ENCODE results near the gene CARS1. TPM values are rescaled to one million over a fixed set of nuclear protein-coding genes. Genes with fewer than 3 reads are reported as not detected.

Gene CARS1
- total RNA-seq, 4 donors from 2014 or later, result 41.7 to 59.9 (median 54.1) TPM

DNA sequence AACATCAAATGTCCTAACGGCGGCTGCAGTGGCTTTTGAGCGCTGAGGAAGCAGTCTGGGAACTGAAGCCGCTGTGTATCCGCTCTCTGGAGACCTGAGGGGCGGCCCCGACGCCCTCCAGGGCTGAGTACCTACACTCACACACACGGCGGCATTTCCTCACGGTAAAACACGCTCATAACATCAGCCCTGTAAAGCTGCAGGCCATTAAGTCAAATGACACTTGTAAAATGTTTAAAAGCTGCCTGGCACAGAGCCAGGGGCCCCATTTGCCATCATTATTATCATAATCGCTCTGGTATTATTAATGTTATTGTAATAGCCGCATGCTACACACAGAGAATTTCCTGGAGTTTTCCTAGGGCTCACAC, 5.1 kb downstream of the CARS1 start:
- DNase-seq, result no peak
- no peaks in the 10 kb centered on the region for H3K9me3 ChIP-seq
- no peak overlapping the region for H3K27ac ChIP-seq
- peaks cover 0 to 10% (median 0%) of the 10 kb centered on the region in 3 donors for H3K36me3 ChIP-seq
- H3K4me1 ChIP-seq, result peaks cover 0 to 45% (median 14%) of the 10 kb centered on the region in 4 donors
- TF ChIP-seq POLR2A (IDR thresholded peaks at IDR 0.05), result no peak
- TF ChIP-seq, protein P1, sequence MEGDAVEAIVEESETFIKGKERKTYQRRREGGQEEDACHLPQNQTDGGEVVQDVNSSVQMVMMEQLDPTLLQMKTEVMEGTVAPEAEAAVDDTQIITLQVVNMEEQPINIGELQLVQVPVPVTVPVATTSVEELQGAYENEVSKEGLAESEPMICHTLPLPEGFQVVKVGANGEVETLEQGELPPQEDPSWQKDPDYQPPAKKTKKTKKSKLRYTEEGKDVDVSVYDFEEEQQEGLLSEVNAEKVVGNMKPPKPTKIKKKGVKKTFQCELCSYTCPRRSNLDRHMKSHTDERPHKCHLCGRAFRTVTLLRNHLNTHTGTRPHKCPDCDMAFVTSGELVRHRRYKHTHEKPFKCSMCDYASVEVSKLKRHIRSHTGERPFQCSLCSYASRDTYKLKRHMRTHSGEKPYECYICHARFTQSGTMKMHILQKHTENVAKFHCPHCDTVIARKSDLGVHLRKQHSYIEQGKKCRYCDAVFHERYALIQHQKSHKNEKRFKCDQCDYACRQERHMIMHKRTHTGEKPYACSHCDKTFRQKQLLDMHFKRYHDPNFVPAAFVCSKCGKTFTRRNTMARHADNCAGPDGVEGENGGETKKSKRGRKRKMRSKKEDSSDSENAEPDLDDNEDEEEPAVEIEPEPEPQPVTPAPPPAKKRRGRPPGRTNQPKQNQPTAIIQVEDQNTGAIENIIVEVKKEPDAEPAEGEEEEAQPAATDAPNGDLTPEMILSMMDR (IDR thresholded peaks at IDR 0.05), result no peak
- H3K4me3 ChIP-seq, result no peak overlapping the region
- no peaks in the 10 kb centered on the region for H3K27me3 ChIP-seq

DNA sequence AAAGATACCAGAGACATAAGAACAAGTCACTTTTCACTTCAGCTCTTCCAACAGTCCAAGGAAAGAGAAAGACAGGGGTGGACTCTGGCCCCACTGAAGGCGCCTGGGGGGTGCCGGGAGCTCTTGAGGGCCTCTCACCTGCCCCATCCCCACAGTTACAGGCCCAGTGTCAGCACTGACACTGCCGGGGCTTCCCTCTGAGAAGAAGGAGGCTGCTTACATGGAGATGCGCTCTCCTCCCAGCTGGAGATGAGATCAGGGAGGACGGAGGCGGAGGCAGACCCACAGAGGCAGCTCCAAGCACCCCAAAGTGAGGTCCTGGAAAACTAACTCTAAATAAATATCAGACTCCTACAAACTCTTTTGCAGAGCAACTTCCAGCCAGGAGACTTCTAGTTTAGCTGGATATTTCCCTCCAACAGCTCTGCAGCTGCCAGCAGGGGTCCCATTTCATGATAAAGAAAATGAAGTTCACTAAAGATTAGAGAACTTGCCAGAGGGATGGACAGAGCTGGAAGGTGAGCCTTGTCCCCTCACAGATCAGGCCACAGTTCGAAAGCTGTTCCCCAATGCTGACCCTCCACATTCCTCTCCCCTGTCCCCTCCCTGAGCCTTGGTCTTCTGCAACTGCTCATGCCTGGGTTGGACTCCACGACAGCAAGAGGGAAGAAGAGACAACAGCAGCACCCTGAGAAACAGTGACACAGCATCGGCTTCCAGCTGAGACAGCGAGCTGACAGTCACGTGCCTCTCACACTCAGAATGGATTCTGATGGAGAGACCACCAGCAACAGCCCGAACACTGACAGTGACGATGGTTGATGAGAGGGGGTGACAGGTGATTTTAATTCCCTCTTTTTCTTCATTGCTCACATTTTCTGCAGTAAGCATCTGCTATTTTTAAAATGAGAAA, 5.8 kb downstream of the CARS1 start:
- Histone ChIP-seq H3K9me3 (no peaks in the 10 kb centered on the region), H3K27me3 (no peaks in the 10 kb centered on the region), H3K36me3 (peaks cover 0 to 12% (median 0%) of the 10 kb centered on the region in 3 donors), H3K4me1 (peaks cover 0 to 44% (median 14%) of the 10 kb centered on the region in 4 donors), H3K4me3 (no peak overlapping the region), H3K27ac (no peak overlapping the region)
- DNase-seq, result no peak
- TF ChIP-seq, protein P1 (IDR thresholded peaks at IDR 0.05), result no peak
- no peak for TF ChIP-seq POLR2A (IDR thresholded peaks at IDR 0.05)

DNA sequence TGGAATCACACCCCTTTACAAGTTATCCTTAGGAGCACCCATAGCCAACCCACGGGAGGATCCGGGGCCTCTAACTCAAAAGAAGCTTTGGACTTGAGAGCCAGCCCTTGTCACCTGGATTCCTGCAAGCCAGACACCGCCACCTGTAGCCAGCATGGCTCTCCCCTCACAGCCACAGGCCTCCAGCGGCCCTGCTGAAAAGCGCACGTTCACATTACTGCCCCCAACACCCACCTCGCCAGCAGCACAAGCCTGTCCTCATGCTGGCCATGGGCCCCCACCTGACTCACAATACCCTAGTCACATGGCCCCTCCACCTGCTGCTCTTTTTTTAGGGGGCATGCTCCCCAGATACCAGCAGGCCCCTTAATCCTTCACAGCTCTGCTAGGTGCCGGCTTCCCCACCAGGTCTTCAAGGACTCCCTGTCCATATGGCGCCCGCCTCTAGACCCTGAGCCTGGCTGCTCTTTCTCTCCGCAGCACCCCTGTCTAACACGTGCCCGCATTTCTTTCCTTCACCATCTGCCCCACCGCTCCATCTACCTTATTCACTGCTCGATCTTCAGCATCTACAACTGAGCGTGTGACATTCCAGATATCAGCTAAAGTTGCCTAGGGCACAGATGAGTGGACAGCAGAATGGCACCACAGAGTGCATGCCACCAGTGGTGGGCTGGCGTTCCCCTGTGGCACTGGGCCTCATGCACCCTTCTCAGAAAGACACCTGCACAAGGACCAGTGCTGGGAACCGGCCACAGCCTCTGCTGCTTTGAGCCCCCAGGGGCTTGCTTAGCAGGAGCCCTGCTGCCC, 6.6 kb downstream of the CARS1 start:
- DNase-seq, result no peak
- Histone ChIP-seq H3K9me3 (no peaks in the 10 kb centered on the region), H3K27me3 (no peaks in the 10 kb centered on the region), H3K4me1 (peaks cover 0 to 35% (median 13%) of the 10 kb centered on the region in 4 donors), H3K36me3 (peaks cover 0 to 21% (median 0%) of the 10 kb centered on the region in 3 donors), H3K27ac (peak overlapping the region in 2 of 4 donors; percentile 63 to 77), H3K4me3 (no peak overlapping the region)
- no peak for TF ChIP-seq POLR2A (IDR thresholded peaks at IDR 0.05)
- TF ChIP-seq, protein P1 (IDR thresholded peaks at IDR 0.05), result no peak

DNA sequence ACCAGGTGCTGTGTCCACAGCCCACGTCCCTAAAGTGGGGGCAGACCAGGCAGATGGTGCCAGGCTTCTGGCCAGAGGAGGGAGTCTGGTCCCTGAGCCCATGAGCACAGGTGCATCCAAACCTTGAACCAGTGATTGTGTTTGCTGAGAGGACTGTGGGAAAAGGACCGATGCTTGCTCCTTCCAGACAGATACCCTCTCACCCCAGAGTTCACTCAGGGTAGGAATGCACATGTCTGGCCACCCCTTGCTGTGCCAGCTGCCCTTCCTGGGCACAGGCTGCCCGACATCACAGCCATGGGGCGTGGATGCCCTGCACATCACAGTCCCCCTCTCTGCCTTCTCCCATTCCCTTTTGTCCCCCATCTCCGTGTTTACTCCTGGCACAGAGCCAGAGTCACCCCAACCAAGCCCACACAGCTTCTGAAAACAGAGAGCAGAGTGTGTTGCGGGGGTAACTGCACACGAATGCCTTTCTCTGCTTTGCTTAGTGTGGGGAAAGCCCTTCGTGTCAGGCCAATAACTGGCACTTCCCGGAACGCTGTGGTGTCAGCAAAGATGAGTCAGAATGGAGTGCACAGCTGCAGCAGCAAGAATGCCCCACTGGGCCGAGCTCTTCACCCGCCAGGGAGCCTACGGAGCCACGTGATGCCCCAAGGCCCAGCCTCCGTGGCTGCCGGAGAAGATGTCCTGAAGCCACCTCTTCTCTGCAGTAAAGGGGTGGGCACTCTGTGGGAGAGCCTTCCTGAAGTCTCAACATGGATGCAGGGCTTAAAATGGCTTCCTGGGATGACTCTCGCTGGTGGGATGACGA, 7.6 kb downstream of the CARS1 start:
- peaks cover 0 to 31% (median 13%) of the 10 kb centered on the region in 4 donors for H3K4me1 ChIP-seq
- DNase-seq, result peak; percentile 78 to 92 (median 81)
- peaks cover 0 to 28% (median 0%) of the 10 kb centered on the region in 3 donors for H3K36me3 ChIP-seq
- no peaks in the 10 kb centered on the region for H3K27me3 ChIP-seq
- peak overlapping the region; percentile 63 to 77 (median 68) for H3K27ac ChIP-seq
- H3K4me3 ChIP-seq, result no peak overlapping the region
- TF ChIP-seq, protein P1 (IDR thresholded peaks at IDR 0.05), result peak in 5 of 6 experiments; percentile 13 to 67 (median 63)
- no peak for TF ChIP-seq POLR2A (IDR thresholded peaks at IDR 0.05)
- H3K9me3 ChIP-seq, result no peaks in the 10 kb centered on the region

DNA sequence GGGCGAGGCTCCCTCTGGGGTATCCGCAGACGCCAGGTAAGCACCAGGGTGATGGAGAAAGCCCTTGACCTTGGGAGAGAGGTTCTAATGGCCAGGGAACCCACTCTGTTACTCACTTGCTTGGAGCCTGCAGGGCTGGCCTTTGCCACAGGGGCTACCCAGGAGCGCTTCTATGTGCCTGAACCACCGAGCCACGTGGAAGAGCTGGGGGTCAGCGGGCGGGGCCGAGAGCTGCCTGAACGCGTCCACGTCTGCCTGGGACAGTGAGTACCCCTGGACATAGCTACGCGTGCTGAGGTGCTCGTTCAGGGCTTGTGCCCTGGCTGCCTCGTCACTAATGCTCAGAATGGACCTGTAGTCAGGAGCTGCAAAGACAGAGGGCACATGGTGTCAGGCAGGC, 9.6 kb downstream of the CARS1 start:
- Histone ChIP-seq H3K36me3 (peaks cover 0 to 20% (median 0%) of the 10 kb centered on the region in 3 donors), H3K9me3 (no peaks in the 10 kb centered on the region), H3K27me3 (no peaks in the 10 kb centered on the region), H3K4me3 (no peak overlapping the region), H3K4me1 (peaks cover 0 to 41% (median 13%) of the 10 kb centered on the region in 4 donors), H3K27ac (no peak overlapping the region)
- no peak for DNase-seq
- TF ChIP-seq POLR2A (IDR thresholded peaks at IDR 0.05), result no peak
- TF ChIP-seq, protein P1 (IDR thresholded peaks at IDR 0.05), result no peak

Data from Peyer's patch (tissue), 4 donors.